GM08714 (cell line): ENCODE measurements around the gene RCN1.
A peak's percentile ranks its signal among the peaks of the same experiment; 100 is the strongest.

Experiments
- H3K4me3 ChIP-seq: fragments of 200-500 bp; sonication (Bioruptor generic); 2 replicates; pipeline ENCODE4 v1.5.1; 2014; ENCODE audit warnings: mild to moderate bottlenecking, low read length, inconsistent platforms
- ZNF274 ChIP-seq: IDR thresholded peaks from 2 replicates; pipeline ENCODE4 v1.6.1; 2012; ENCODE audit warnings: mild to moderate bottlenecking, low read depth, low read length

RCN1 gene

GRCh38 chr11:32068134-32068870 lies 22.6 kb upstream of the RCN1 start:
- H3K4me3 ChIP-seq = no peak overlapping the region
- TF ChIP-seq ZNF274 = no peak

DNA sequence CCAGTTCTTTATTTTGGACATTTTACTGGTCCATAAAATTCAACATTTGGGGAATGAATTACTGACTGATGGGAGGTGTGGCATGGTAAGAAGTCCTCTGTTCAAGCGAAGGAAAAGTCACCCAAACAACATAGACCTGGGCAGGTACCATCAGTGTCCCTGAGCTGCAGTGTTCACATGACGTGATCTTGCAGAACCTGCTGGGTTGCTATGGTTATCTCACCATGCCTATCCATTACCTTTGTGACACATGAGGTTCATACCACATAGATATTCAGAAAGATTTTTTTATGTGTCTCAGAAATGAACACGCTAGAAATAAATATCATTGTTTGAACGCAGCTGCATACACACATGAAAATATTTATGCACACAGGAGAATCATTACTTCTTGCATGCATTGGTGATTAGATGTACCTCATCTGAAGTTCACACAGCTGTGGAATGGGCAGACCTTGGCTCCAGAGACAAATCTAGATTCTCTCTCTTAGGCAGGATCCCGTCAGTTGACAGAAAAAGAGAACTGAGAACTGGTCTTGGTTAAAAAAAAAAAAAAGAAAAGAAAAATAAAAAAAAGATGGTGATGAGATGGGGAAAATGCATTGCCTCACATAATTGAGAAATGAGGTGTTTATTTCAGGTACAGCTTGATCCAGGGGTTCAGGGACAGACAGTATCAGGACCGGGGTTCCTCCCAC lies 21.4 kb upstream of the RCN1 start:
- no peak for TF ChIP-seq ZNF274
- H3K4me3 ChIP-seq = no peak overlapping the region

DNA sequence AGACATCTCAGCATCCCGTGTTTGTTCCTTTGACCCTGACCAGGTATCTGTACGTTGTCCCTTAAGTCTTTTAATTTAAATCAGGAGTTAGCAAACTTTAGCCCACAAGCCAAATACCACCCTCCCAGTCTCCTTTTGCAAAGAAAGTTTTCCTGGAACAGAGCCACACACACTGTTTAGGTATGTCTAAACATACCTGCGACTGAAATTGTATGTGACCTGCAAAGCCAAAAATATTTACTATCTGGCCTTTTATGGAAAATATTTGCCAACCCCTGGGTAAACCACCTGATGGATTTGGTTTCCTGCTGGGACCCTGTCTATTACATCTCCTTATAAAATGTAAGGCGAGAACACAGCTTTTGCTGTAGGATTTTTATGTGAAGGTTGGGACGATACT lies 20.2 kb upstream of the RCN1 start:
- H3K4me3 ChIP-seq = no peak overlapping the region
- no peak for TF ChIP-seq ZNF274

DNA sequence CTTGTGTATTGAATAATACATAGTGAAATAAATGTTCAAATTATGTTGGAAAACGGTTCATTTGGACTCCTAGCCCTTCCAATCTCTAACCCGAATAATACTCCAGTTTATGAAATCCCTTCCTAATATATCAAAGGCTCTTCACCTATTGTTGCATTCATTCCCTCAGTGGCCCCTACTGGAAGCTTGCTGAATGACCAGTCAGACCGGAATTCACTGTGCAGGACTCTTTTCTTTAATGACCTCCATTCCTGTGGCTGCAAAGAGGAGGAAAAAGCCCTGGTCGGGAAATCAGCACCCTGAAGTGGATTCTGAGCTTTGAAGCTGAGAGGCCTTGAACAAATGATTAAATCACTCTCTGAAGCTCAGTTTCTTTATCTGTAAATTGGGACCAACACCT lies 19.1 kb upstream of the RCN1 start:
- no peak overlapping the region for H3K4me3 ChIP-seq
- TF ChIP-seq ZNF274 = no peak

DNA sequence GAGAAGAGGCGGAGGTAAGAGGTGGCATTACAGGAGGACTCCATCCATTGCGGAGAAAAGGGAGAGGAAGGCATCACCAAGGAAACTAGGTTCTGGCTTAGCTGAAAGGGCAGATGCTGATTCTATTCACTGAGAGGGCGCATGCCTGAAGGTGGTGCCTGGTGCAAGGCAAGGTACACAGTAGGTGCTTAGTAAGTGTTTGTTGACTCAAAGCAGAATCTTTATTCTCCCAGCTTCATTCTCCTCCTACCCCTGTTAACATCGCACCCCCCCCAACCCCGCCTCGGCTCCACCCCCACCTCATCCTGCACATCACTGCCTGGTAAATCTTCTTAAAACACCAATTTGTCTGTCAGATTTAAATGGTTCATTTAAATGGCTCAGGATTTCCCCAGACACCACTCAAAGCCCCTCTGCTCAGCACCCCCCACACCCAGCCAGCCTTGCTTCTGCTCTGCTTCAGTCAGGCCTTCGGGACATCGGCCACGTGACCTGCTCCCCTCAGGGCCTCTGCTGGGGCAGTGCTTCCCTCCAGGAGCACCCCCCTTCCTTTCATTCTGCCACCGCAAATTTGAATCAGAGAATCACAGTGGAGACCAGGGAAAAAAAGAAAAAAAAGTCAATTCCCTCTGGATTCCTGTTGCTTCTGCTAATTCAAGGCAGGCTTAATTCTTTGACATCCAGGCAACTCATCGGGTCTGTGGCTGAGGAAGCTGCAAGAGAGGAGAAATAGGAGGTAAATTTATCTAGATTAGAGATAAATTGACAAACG lies 17.8 kb upstream of the RCN1 start:
- TF ChIP-seq ZNF274 = no peak
- H3K4me3 ChIP-seq = no peak overlapping the region

- no peak for TF ChIP-seq ZNF274
- H3K4me3 ChIP-seq = no peak overlapping the region
Measured at GRCh38 chr11:32073644-32074026, 17.2 kb upstream of the RCN1 start.

- no peak for TF ChIP-seq ZNF274
- H3K4me3 ChIP-seq = no peak overlapping the region
Measured at GRCh38 chr11:32079553-32079952, 11.3 kb upstream of the RCN1 start.

GRCh38 chr11:32080361-32080980 lies 10.4 kb upstream of the RCN1 start:
- no peak overlapping the region for H3K4me3 ChIP-seq
- TF ChIP-seq ZNF274 = no peak

DNA sequence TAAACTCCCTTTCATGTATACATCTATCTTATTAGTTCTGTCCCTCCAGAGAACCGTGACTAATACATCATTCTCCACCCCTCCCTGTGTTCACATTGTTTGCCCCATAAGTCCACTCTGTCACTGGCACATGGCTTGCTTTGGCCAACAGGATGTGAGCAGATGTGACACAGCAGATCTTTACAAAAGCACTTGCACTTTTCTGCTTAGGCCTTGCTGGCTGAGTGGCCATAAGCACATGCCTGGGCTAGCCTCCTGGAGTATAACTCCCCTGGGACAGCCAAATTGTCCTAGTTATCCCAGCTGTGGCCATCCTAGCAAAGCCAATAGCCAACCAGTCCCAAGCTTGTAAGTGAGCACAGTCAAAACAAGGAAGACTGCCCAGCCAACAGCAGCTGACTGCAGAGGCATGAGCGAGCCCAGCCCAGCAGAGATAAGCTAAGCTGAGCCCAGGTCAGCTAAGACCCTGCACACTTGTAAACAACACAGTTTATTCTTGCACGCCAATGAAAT lies 9.7 kb upstream of the RCN1 start:
- TF ChIP-seq ZNF274 = no peak
- no peak overlapping the region for H3K4me3 ChIP-seq

- TF ChIP-seq ZNF274 = no peak
- no peak overlapping the region for H3K4me3 ChIP-seq
Measured at GRCh38 chr11:32081901-32082300, 9.0 kb upstream of the RCN1 start.

- no peak overlapping the region for H3K4me3 ChIP-seq
- TF ChIP-seq ZNF274 = no peak
Measured at GRCh38 chr11:32082346-32082986, 8.4 kb upstream of the RCN1 start.

GRCh38 chr11:32087597-32087996 lies 3.3 kb upstream of the RCN1 start:
- no peak overlapping the region for H3K4me3 ChIP-seq
- no peak for TF ChIP-seq ZNF274

- H3K4me3 ChIP-seq = peak overlapping the region; percentile 39; the same call in 1 of the 2 replicates
- TF ChIP-seq ZNF274 = no peak
Measured at GRCh38 chr11:32088117-32088941, 2.5 kb upstream of the RCN1 start.
